ENCODE results near the gene PCYT1A. TPM values are rescaled to one million over a fixed set of nuclear protein-coding genes. Genes with fewer than 3 reads are reported as not detected.
A peak's percentile ranks its signal among the peaks of the same experiment; 100 is the strongest.

Gene PCYT1A
- total and polyA plus RNA-seq, 2 of the 13 experiments (the other 11 are each of a cell fraction or from before 2014, with no cell fraction given) = 26.4 to 45.3 TPM

DNA sequence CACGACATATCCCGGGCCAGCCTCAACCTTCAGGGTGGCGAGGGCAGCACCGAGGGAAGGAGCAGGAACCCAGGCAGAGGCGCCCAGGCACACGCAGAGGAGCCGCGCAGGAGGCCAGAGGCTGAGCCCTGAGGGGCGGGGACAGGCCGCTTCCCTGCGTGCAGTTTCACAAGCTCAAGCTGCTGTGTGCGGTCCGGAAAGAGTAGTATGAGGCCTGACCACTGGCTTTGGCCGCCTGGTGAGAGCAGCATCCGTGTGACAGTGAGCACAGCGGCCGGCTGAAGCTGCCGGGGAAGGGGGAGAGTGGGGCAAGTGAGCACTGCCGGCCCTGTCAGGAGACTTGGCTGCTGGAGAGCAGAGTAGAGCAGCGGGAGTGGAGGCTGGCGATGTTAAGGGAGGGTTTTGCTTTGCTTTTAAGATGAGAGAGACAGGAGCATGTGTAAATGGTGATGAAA is 85.0 kb downstream of the PCYT1A start (continued):
- TF ChIP-seq KMT2A (CRISPR knock-in tag; IDR thresholded peaks at IDR 0.05) (no peak; the same call in 1 of the 2 replicates), BHLHE40 (IDR thresholded peaks at IDR 0.05; ENCODE audit: low read length) (no peak), ZC3H4 (CRISPR knock-in tag; IDR thresholded peaks at IDR 0.05; ENCODE audit: borderline replicate concordance) (no peak), ZSCAN20 (CRISPR knock-in tag; IDR thresholded peaks at IDR 0.05; ENCODE audit: borderline replicate concordance) (no peak), KLF12 (CRISPR knock-in tag; IDR thresholded peaks at IDR 0.05; ENCODE audit: borderline replicate concordance) (no peak), MZF1 (CRISPR knock-in tag; IDR thresholded peaks at IDR 0.05; ENCODE audit: borderline replicate concordance) (no peak), POLR2AphosphoS2 (IDR thresholded peaks at IDR 0.05; ENCODE audit: low read depth, low read length) (no peak), ZNF44 (CRISPR knock-in tag; IDR thresholded peaks at IDR 0.05) (no peak), ZNF564 (CRISPR knock-in tag; IDR thresholded peaks at IDR 0.05) (no peak), MIER3 (CRISPR knock-in tag; IDR thresholded peaks at IDR 0.05; ENCODE audit: borderline replicate concordance) (no peak), ZNF577 (CRISPR knock-in tag; IDR thresholded peaks at IDR 0.05; ENCODE audit: borderline replicate concordance, low read depth) (no peak), ZNF441 (CRISPR knock-in tag; IDR thresholded peaks at IDR 0.05; ENCODE audit: borderline replicate concordance) (no peak)
- TF ChIP-seq, protein P1, sequence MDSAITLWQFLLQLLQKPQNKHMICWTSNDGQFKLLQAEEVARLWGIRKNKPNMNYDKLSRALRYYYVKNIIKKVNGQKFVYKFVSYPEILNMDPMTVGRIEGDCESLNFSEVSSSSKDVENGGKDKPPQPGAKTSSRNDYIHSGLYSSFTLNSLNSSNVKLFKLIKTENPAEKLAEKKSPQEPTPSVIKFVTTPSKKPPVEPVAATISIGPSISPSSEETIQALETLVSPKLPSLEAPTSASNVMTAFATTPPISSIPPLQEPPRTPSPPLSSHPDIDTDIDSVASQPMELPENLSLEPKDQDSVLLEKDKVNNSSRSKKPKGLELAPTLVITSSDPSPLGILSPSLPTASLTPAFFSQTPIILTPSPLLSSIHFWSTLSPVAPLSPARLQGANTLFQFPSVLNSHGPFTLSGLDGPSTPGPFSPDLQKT (CRISPR knock-in tag; IDR thresholded peaks at IDR 0.05; ENCODE audit: borderline replicate concordance) = no peak
- TF ChIP-seq, protein P2, sequence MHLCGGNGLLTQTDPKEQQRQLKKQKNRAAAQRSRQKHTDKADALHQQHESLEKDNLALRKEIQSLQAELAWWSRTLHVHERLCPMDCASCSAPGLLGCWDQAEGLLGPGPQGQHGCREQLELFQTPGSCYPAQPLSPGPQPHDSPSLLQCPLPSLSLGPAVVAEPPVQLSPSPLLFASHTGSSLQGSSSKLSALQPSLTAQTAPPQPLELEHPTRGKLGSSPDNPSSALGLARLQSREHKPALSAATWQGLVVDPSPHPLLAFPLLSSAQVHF (CRISPR knock-in tag; IDR thresholded peaks at IDR 0.05) = no peak
- TF ChIP-seq, protein P3, sequence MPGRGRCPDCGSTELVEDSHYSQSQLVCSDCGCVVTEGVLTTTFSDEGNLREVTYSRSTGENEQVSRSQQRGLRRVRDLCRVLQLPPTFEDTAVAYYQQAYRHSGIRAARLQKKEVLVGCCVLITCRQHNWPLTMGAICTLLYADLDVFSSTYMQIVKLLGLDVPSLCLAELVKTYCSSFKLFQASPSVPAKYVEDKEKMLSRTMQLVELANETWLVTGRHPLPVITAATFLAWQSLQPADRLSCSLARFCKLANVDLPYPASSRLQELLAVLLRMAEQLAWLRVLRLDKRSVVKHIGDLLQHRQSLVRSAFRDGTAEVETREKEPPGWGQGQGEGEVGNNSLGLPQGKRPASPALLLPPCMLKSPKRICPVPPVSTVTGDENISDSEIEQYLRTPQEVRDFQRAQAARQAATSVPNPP (CRISPR knock-in tag; IDR thresholded peaks at IDR 0.05) = no peak
- TF ChIP-seq, protein P4, sequence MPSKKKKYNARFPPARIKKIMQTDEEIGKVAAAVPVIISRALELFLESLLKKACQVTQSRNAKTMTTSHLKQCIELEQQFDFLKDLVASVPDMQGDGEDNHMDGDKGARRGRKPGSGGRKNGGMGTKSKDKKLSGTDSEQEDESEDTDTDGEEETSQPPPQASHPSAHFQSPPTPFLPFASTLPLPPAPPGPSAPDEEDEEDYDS (CRISPR knock-in tag; IDR thresholded peaks at IDR 0.05) = 0 out of 2 replicates have a peak, but pooled peaks have one; percentile 16
